GM20431 (cell line): Measurements from ENCODE around the gene ATP4B.

Experiments
- in situ Hi-C: fragments of 300-500 bp; cut with MseI, MboI; formaldehyde crosslinking; loops from one replicate; pipeline ENCODE4 v1.15.0; 2020; ENCODE audit warnings: low sequenced_read_pairs; ENCODE audit not compliant: unreplicated experiment

ATP4B gene

DNA sequence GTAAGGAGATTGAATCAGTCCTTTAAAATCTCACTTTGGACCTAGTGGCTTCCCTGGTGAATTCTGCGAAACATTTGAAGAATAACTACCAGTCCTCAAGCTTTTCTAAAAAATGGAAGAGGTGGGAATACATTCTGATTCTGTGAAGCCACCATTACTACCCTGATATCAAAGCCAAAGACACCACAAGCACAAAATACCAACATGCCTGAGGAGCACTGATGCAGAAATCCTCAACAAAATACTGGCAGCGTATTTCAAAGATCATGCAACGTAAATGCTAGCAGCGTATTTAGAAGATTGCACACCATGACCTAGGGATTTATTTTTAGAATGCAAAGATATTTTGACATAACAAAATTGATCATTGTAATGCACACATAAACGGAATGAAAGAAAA lies 14.4 kb downstream of the ATP4B start:
- in situ Hi-C loops, result no loop called here

DNA sequence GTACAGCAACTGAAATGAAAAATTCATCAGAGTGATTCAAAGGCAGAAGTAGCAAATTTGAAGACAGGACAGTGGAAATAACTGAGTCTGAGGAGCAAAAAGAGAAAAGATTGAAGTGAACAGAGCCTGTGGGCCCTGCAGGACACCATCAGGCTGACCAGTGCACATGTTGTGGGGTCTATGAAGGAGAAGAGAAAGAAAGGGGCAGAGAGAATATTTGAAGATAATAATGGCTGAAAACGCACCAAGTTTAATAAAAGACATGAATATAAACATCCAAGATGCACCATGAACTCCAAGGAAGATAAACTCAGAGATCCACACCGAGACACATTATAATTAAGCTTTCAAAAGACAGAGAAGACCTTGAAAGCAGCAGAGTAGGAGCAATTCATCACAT lies 15.4 kb downstream of the ATP4B start:
- in situ Hi-C loops, result no loop called here

DNA sequence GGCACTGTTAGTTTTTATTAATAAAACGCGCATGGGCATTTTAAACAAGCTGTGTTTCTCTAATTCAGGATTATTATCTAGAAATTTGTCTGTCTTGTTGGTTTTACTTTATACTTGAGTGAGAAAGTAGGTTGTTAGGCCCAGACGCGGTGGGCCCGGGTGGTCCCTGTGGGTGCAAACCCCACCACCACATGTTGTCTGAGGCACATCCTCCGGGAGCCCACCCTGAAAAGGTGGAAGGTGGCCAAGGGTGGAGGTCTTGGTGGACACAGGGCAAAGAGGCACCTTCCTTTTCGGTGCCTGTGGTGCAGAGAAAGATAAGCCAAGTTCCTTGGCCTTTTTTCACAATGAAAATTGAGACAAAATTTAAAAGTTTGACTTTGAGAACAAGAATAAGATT lies 16.6 kb downstream of the ATP4B start:
- in situ Hi-C loops, result no loop called here

DNA sequence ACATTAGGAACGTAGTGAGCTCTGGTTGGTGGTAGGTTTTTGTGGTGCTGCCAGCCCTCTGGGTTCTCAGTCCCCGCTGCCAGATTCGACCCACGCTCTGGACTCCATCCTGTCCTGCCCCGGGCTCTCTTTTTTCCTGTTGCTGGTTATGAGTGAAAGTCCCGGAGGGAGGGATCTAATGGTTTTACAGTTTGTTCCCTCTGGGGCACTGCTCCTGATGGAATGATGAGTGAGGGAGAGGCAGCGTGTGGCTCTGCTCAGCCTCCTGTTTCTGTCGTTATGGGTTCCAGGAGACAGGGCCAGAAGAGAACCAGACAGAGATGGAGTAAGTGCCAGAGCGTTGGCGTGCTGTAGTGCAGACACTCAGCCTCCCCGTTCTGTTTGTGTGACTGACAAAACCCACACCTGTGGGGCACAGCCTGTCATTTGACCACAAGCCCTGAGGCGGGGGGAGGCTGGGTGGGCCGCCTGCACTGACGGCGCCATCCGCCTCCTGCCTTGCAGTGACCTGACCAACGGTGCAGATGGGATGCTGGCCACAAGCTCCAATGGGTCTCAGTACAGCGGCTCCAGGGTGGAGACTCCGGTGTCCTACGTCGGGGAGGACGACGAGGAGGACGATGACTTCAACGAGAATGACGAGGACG lies 18.3 kb downstream of the ATP4B start:
- in situ Hi-C loops, result no loop called here

DNA sequence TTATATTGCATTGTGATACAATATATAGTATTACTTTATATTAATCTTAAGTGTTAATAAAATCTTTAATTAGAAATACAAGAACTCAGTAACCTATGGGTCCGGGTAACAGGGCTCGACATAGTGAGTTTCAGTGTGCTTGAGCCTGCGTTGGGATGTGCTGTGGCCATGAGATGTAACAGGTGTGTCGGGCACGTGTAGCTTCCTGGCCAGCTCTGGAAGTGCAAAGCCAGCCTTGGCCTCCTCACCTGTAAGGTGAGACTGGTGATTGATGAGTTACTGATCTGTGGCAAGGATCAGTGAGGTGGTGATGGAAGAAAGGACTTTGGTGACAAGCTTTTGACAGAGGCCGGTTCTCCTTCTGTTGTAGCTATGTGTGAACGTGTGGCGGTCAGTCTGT lies 19.2 kb downstream of the ATP4B start:
- in situ Hi-C loops, result no loop called here

DNA sequence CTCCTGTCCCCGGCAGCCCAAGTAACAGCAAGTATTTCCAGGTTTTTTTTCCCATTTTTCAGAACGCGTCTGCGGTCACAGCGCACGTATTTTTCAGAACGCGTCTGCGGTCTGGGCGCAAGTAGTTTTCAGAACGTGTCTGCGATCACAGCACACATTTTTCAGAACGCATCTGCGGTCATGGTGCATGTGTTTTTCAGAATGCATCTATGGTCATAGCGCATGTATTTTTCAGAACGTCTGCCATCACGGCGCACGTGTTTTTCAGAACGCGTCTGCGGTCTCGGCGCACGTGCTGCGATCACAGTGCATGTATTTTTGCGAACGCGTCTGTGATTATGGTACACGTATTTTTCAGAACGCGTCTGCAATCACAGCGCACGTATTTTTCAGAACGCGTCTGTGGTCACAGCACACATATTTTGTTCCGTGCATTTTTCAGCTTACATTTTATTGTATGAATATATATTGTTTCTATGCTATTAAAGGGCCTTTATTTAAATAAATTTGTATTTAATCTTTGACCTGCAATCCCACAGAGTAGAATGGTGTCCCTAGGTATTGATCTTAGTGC lies 19.7 kb downstream of the ATP4B start:
- in situ Hi-C loops, result no loop called here

DNA sequence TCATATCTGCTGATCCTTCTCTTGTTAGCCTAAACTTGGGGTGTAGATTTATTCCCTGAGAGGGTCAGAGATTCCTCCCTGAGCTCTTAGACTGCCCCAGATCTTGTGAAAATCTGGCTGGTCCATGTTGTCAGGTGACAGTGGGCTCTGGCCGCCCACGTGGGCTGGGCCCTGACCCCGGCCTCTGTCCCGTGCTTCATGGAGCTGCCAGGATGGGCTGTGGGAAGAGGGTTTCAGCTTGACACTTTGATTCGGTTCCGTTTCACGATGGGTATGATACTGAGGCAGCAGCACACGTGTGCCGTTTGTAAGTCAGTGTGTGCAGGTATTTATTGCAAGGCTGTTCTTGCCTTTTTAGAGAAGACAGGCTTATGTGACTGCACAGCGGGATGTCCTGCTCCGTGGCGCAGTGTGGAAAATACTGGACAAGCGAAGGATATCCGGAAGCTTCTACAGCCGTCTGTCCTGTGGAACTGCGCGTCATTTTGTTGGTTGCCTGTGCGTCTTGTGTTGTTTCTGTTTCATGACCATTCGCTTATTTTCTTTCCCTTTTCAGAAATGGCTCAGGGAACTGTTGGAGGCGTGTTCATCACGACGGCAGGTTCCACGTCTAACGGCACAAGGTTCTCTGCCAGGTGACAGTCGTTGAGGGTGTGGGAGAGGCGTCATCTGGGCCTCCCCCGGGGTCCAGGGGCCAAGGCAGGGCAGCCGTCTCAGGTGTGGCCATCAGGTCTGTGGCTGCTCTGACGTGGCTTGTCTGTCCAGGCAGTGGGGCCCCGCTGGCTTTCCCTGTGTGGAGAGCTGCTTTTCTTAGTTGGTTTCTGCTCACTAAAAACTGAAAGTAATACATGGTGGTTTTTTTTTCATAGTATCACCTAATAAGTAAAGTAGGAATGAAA lies 20.5 kb downstream of the ATP4B start:
- in situ Hi-C loops, result no loop called here

DNA sequence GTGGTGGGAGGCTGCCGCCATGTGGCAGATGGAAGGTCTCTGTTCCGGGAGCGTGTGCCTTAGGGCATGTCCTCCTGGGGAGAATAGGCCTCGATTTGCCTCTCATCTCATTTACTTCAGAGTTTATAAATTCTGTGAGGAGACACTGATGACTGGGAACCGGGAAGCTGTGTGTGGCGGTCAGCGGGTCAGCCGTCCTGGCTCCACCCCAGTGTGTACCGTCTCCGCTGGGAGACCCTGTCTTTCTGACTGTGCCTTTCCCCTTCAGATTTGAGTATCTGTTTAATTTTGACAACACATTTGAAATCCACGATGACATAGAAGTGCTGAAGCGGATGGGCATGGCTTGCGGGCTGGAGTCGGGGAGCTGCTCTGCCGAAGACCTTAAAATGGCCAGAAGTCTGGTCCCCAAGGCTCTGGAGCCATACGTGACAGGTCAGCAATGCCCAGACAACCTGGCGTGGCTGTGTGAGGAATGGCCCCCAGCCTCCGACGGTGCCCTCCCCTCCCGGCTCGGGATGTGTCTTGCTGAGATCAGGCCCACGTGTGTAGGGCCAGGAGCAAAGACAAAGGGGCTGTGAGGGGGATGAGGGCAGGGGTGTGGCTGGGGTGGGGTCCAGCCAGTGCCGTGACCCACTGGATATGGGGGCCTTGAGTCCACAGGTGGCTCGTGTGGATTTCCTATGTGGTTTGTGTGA lies 21.6 kb downstream of the ATP4B start:
- in situ Hi-C loops, result no loop called here

DNA sequence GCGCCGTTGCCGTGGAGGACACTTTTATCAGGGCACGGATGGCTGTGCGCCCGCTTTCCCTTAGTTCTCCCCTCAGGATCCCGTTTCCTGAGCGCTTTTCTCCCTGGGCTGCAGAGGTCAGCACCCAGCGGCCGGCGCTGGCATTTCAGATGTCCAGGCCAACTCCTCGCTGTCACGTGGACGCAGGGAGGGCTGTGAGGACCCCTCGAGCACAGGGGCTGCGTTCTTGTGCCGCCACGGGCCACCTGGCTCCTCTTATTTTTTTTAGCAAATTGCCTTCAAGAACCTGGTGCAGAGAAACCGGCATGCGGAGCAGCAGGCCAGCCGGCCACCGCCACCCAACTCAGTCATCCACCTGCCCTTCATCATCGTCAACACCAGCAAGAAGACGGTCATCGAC lies 22.3 kb downstream of the ATP4B start:
- in situ Hi-C loops, result no loop called here

DNA sequence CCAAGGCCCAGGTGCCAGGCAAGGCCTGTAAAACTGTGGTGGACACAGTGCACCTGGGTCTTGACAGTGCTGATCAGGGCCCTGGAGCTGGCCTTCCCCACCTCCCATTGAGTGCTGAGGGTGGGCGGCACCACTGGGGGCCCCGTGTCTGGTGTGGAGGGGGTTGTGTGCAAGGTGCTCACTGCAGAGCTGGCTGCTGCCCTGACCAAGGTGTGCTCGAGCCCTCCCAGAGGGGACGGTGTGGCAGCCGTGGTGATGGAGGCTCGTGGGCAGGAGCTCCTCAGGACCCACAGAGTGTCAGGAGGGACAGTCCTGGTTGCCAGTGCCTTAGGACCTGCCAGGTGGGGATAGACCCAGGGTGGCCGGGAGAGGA lies 23.0 kb downstream of the ATP4B start:
- in situ Hi-C loops, result no loop called here

DNA sequence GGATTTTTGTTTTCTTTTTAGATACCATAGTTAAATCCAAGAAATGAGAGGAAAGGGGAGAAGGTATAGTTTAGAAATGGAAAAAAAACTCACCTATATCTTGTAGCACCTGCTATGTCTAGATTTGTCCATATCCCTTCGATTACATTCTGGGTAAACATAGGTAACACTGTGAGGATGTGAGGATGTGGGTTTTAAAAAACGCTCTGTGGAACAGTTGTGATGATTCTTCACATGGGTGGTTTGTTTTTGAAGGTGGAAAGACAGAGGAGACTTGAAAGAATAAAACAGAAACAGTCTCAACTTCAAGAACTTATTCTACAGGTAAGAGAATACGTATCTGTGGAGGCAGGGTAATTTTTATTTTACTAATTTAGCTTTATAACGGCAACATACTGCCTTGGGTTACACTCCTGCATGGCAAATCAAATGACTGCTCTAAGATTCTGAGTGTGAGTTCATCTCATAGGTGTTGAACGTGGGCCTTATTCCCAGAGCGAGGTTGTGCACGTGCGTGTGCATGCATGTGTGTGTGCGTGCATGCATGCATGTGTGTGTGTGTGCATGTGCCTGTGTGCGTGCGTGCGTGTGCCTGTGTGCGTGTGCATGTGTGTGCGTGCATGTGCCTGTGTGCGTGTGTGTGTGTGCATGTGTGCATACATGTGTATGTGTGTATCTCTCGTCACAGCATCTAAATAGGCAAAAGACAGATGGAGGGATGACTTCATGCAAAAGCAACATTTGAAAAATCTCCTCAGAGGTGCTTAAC lies 23.5 kb downstream of the ATP4B start:
- in situ Hi-C loops, result no loop called here

DNA sequence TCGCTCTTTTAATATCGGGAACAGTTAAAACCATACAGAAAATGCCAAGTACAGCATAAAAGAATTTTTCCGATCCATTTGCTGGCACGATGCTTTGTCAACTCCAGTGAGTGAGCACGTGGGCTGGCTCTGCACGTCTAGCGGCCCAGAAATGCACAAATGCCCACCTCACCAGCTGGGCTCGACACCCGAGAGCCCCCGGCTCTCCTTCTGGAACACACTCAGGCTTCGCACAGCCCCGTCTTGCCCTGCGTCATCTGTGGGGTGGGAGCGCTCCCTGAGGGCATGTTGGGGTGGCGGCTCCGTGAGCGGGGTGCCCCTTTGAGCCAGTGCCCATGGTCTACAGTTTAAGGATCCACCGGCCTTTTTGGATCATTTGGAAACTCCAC lies 24.5 kb downstream of the ATP4B start:
- in situ Hi-C loops, result no loop called here

DNA sequence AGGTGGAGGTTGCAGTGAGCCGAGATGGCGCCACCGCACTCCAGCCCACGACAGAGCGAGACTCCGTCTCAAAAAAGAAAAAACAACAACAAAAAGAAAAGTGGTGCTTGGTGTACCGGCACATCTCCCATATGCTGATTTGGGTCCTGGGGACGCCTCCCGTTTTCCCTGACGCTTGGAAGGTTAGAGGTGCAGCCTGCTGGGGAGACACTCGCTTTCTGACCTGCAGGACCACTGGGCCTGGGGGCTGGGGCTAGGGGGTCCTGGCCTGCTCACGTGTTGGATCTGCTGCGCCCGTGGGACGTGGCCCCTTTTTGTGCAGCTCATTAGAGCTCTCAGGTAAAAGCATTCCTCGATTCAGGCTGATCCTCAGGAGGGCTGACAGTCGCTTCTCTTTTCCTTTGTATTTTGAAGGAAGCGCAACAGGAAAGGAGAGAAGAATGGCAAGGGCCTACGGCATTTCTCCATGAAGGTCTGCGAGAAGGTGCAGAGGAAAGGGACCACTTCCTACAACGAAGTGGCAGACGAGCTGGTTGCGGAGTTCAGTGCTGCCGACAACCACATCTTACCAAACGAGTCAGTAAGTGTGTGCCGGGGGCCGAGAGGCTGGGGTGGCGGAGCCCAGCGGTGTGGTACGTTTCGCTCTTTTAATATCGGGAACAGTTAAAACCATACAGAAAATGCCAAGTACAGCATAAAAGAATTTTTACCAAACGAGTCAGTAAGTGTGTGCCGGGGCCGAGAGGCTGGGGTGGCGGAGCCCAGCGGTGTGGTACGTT lies 25.1 kb downstream of the ATP4B start:
- in situ Hi-C loops, result no loop called here

DNA sequence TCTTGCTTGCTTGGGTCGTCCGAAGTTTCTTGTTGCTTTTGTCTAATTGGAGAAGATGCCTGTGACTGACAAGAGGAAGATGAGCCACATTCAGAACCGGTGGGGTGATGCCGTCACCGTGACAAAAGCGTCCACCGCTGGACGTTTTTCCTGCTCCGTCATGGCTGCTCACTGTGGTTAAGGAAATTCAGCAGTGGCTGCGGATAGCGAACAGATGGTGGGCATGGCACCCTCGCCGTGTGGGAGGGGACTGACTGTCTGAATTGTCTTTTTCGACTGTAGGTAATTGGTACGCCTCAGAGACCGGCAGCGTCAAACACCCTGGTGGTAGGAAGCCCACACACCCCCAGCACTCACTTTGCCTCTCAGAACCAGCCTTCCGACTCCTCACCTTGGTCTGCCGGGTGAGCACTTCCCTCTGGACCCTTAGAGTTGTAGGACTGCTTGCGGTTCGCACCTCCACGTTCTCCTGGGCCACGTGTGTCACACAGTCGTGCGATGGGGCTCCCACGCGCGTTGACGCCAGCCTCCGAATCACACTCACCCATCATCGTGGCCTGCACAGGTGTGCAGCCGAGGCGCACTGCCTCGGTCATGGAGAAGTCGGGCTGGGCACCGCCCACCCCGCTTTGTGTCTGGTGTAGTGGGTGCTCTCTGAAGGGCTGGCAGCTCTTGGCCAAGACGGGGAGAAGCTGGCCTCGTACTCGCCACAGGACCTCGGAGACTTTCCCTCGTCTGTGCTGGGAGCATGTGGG lies 26.5 kb downstream of the ATP4B start:
- in situ Hi-C loops, result no loop called here

DNA sequence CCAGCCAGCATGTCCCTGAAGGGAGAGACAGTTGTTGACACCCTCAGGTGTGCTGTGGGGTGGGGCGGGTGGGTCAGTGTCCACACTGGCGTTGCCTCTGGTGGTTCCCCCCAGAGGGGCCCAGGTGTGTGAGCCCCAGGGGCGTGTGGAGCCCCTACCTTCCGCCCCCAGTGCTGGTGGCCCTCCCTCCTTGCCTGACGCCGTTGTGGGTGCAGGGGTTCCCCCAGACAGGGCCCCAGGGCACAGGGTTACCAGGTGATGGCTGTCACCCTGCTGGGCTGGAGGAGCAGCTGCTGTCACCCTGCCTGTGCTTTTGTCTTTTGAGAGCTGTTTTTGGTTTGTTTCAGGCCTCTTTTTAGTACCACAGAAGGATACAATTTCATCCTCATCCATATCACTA lies 27.2 kb downstream of the ATP4B start:
- in situ Hi-C loops, result no loop called here

DNA sequence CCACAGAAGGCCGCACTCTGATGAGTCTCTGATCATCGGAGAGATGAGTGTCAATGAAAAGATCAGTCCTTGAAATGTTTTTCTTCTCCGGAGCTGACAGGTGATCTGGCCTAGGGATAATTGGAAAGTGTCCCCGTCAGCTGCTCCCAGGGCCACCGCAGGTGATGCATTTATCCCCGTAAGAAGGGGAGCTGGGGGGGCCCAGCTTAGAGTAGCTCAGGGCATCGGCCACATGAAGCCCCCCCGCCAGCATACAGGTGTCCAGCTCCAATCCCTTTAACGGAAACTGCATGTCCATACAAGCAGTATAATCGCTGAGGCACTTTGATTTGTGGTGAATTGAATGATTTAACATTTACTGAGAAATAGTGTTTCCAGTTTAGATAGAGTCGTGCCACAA lies 27.7 kb downstream of the ATP4B start:
- in situ Hi-C loops, result no loop called here

DNA sequence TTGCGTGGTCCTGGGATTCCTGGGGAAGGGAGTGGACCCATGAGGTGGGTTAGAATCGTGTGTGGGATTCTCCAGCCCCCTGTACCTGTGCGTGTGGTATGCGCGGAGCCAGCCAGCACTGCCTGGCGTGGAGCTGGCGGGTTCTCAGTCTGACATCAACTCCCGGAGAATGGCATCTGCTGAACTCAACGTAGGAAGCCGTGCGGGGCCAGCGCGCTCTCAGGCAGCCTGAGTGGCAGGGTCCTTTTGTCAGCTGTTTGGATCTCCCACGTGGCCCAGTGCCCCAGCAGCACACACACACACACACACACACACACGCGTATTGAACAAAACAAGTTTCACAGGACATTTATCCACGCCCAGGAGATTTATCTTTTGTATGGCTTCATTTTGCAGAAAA lies 28.1 kb downstream of the ATP4B start:
- in situ Hi-C loops, result no loop called here

DNA sequence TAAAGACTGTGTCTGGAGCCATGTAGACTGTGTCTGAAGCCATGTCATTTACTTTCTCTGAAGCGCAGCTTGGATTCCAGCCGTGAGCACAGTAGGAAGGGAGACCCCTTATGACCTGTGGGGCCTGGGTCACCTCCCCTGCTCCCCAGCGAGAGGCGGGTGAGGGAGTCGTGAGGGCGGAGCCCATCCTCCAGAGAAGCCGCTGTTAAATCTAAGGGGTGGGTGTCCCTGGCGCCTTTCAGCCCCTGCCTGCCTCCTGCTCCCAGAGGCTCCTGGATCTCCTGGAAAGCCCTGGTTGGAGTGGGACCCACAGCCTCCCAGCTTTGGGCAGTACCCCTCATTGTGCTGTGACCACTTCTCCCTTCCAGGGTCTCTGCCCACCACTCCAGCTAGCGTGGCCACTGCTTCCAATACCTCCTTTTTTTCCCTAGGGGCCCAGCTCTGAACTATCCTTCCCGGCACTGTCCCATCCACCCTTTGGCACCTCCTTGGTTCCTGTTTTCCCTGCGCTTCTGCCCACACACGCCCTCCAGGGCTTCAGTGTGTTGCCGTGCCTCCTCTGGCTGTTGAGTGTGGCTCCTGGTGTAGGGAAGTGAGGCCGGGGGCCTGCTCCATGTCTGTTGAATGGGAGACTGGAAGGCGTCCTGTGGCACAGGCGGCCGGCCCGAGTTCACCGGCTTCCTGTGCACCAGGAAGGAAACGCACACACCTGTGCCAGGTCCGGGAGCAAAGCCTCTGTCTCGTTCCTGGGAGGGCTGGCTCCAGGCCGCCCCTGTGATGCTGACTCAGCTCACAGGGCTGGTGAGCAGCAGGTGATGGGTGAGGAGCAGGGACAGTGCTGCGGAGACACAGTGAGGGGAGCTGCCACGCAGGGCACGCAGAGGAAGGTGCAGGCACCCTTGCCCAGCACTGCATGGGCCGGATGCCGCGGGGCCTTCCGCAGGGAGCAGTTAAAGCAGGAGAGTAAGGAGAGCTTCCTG lies 29.4 kb downstream of the ATP4B start:
- in situ Hi-C loops, result no loop called here
